SK-N-SH (cell line): ENCODE data around the gene C3orf20. TPM values are rescaled to one million over a fixed set of nuclear protein-coding genes. Genes with fewer than 3 reads are reported as not detected.
A peak's percentile ranks its signal among the peaks of the same experiment; 100 is the strongest.

Experiments
- CTCF ChIA-PET: fragments of 300-600, 350-600 bp; formaldehyde crosslinking; extraction: SDS; loops from one replicate; lab custom pipeline; 2021; lab: Yijun Ruan, JAX
- POLR2A ChIA-PET: fragments of 350-600 bp; sonication (Branson Sonifier 250); formaldehyde crosslinking; extraction: SDS; loops from one replicate; lab custom pipeline; 2020; ENCODE audit warnings: antibody characterized with exemption, inconsistent platforms; lab: Yijun Ruan, JAX
- DNase-seq: peaks from one replicate; pipeline ENCODE4 v3.0.0; 2012
- H2AFZ ChIP-seq: fragments of 200-600 bp; sonication (generic); 2 replicates; pipeline ENCODE4 v1.8.1; 2016; ENCODE audit warnings: antibody characterized with exemption, mild to moderate bottlenecking, low read depth
- H3F3A ChIP-seq: fragments of 200-600 bp; sonication (generic); replicated peaks from 2 replicates; pipeline ENCODE3; 2016; ENCODE audit warnings: antibody characterized with exemption, mild to moderate bottlenecking; ENCODE audit not compliant: insufficient read depth
- H3K27ac ChIP-seq, 2 experiments: fragments of 200-500 bp in 1 of 2; fragments of 200-600 bp in 1 of 2; sonication (Bioruptor generic) in 1 of 2; sonication (generic), shearing (Covaris generic) in 1 of 2; 2 replicates each; pipeline versions ENCODE4 v1.5.1 to v1.6.1; 2014 to 2016; ENCODE audit warnings: low read depth in 2 of 2, inconsistent platforms in 1 of 2, low read length in 1 of 2, mild to moderate bottlenecking in 1 of 2, mixed read lengths in 1 of 2
- H3K27me3 ChIP-seq: fragments of 200-600 bp; sonication (generic), shearing (Covaris generic); 2 replicates; pipeline ENCODE4 v1.6.1; 2016; ENCODE audit warnings: mixed run types; ENCODE audit not compliant: insufficient read depth
- H3K36me3 ChIP-seq, 2 experiments: fragments of 200-500 bp in 1 of 2; fragments of 200-600 bp in 1 of 2; sonication (Bioruptor generic) in 1 of 2; sonication (generic) in 1 of 2; replicated peaks in 1 of 2; 2 replicates each; pipeline versions ENCODE3 to v1.5.1; 2014 to 2016; ENCODE audit warnings: low read length in 1 of 2, mild to moderate bottlenecking in 1 of 2; ENCODE audit not compliant: insufficient read depth in 2 of 2, control insufficient read depth in 1 of 2
- H3K4me1 ChIP-seq, 2 experiments: fragments of 200-500 bp in 1 of 2; fragments of 200-600 bp in 1 of 2; sonication (Bioruptor generic) in 1 of 2; sonication (generic), shearing (Covaris generic) in 1 of 2; 2 replicates each; pipeline versions ENCODE4 v1.5.1 to v1.6.1; 2014 to 2016; ENCODE audit warnings: low read depth in 1 of 2, low read length in 1 of 2, mixed run types in 1 of 2; ENCODE audit not compliant: insufficient read depth in 2 of 2, control insufficient read depth in 1 of 2
- H3K4me2 ChIP-seq: fragments of 200-600 bp; sonication (generic), shearing (Covaris generic); 2 replicates; pipeline ENCODE4 v1.6.1; 2017; ENCODE audit warnings: mixed run types
- H3K4me3 ChIP-seq, 2 experiments: fragments of 200-500 bp in 1 of 2; fragments of 200-600 bp in 1 of 2; sonication (Bioruptor generic) in 1 of 2; sonication (generic), shearing (Covaris generic) in 1 of 2; 2 replicates each; pipeline versions ENCODE4 v1.5.1 to v1.8.1; 2014 to 2016; ENCODE audit warnings: low read depth in 2 of 2, inconsistent platforms in 1 of 2, low read length in 1 of 2, mild to moderate bottlenecking in 1 of 2, mixed read lengths in 1 of 2, moderate library complexity in 1 of 2
- H3K79me2 ChIP-seq: fragments of 200-600 bp; sonication (generic); 2 replicates; pipeline ENCODE4 v1.8.1; 2017; ENCODE audit warnings: mild to moderate bottlenecking; ENCODE audit not compliant: insufficient read depth
- H3K9ac ChIP-seq: fragments of 200-600 bp; sonication (generic); 2 replicates; pipeline ENCODE4 v1.6.1; 2017; ENCODE audit warnings: mixed run types
- H3K9me2 ChIP-seq: fragments of 200-600 bp; sonication (generic); 2 replicates; pipeline ENCODE4 v1.6.1; 2017; ENCODE audit warnings: mixed run types
- H3K9me3 ChIP-seq: fragments of 200-600 bp; sonication (generic); 2 replicates; pipeline ENCODE4 v1.6.1; 2017; ENCODE audit warnings: mixed run types, mild to moderate bottlenecking, moderate library complexity
- H4K20me1 ChIP-seq: fragments of 200-600 bp; sonication (generic); 2 replicates; pipeline ENCODE4 v1.6.1; 2017; ENCODE audit warnings: mild to moderate bottlenecking, mixed run types; ENCODE audit not compliant: insufficient read depth
- CHD2 ChIP-seq: fragments of 150-350 bp; IDR thresholded peaks from 2 replicates; pipeline ENCODE4 v1.6.1; 2018; ENCODE audit warnings: low read length; ENCODE audit not compliant: partially characterized antibody
- ELF1 ChIP-seq: IDR thresholded peaks from 2 replicates; pipeline ENCODE4 v1.4.0; 2012
- FOSL2 ChIP-seq: IDR thresholded peaks from 2 replicates; pipeline ENCODE4 v1.4.0; 2012; ENCODE audit warnings: low read depth, mild to moderate bottlenecking, moderate library complexity, borderline replicate concordance
- FOXM1 ChIP-seq: IDR thresholded peaks from 2 replicates; pipeline ENCODE4 v1.4.0; 2012; ENCODE audit warnings: low read depth, mild to moderate bottlenecking
- GABPA ChIP-seq: IDR thresholded peaks from 2 replicates; pipeline ENCODE4 v1.4.0; 2012; ENCODE audit warnings: low read depth, mild to moderate bottlenecking
- NFIC ChIP-seq: IDR thresholded peaks from 2 replicates; pipeline ENCODE4 v1.4.0; 2012; ENCODE audit warnings: borderline replicate concordance
- NRF1 ChIP-seq: IDR thresholded peaks from 2 replicates; pipeline ENCODE4 v1.6.1; 2012; ENCODE audit warnings: low read depth, mild to moderate bottlenecking, low read length
- PBX3 ChIP-seq: IDR thresholded peaks from 2 replicates; pipeline ENCODE4; 2012
- POLR2AphosphoS5 ChIP-seq: IDR thresholded peaks from 2 replicates; pipeline ENCODE4 v1.6.1; 2012; ENCODE audit warnings: low read depth, low read length
- RAD21 ChIP-seq: IDR thresholded peaks from 2 replicates; pipeline ENCODE4 v1.6.1; 2012; ENCODE audit warnings: mild to moderate bottlenecking, low read length
- ZBTB33 ChIP-seq: IDR thresholded peaks from 2 replicates; pipeline ENCODE4 v1.4.0; 2012; ENCODE audit warnings: low read depth, borderline replicate concordance
- WGBS: methylation state at CpG from one replicate; pipeline ENCODE4 v1.1.6; 2017; ENCODE audit warnings: low lambda C conversion rate; 5-methylcytosine and 5-hydroxymethylcytosine counted together
- polyA plus RNA-seq, 3 experiments: library from polyadenylated mRNA; depleted of rRNA; stranded (reverse); fragments of >200 nt; gene quantifications; 2 replicates each; pipeline ENCODE4 v1.2.3, GENCODE V29; 2012
- TF ChIP-seq, protein P1 (sequence below): fragments of 150-350 bp; IDR thresholded peaks from 2 replicates; pipeline ENCODE4 v1.6.1; 2017; ENCODE audit warnings: antibody characterized with exemption, low read length, low read depth, borderline replicate concordance
- TF ChIP-seq, protein P2 (sequence below): IDR thresholded peaks from 2 replicates; pipeline ENCODE4 v1.6.1; 2012; ENCODE audit warnings: mild to moderate bottlenecking, low read depth, low read length, moderate library complexity

Gene C3orf20
- polyA plus RNA-seq, 1 of the 3 experiments (the other 2 are of a cell fraction) = not detected

GRCh38 chr3:14766428-14767244 lies 91.7 kb downstream of the C3orf20 start:
- Histone ChIP-seq H3K4me1 (peaks cover 0 to 6% of the 10 kb centered on the region in 2 experiments; a peak in 1 of 4 replicates), H3K9ac (no peak overlapping the region), H3F3A (no peaks in the 10 kb centered on the region), H3K9me2 (no peaks in the 10 kb centered on the region)
- no peak for TF ChIP-seq ELF1
- TF ChIP-seq, protein P1, sequence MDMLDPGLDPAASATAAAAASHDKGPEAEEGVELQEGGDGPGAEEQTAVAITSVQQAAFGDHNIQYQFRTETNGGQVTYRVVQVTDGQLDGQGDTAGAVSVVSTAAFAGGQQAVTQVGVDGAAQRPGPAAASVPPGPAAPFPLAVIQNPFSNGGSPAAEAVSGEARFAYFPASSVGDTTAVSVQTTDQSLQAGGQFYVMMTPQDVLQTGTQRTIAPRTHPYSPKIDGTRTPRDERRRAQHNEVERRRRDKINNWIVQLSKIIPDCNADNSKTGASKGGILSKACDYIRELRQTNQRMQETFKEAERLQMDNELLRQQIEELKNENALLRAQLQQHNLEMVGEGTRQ = no peak
- TF ChIP-seq FOXM1 = no peak
- TF ChIP-seq, all 33 proteins: peak for 0
- WGBS = 59% methylated on average over 12 of the region's 23 CpGs
- POLR2A ChIA-PET = no interaction called here
- Histone ChIP-seq H3K4me2 (no peak overlapping the region), H2AFZ (no peak overlapping the region), H3K27ac (no peak overlapping the region), H3K4me3 (no peak overlapping the region), H3K79me2 (no peaks in the 10 kb centered on the region), H4K20me1 (no peaks in the 10 kb centered on the region), H3K9me3 (no peaks in the 10 kb centered on the region), H3K36me3 (no peaks in the 10 kb centered on the region), H3K27me3 (no peaks in the 10 kb centered on the region)
- DNase-seq = no peak
- CTCF ChIA-PET = interaction anchor here (0.8 to 2.6 kb wide), 7 partner anchors 15 to 155 kb away, joined by 3 to 10 read pairs (median 3); no protein-coding TSS in a partner anchor

- H3K27ac ChIP-seq = no peak overlapping the region
- H3F3A ChIP-seq = no peaks in the 10 kb centered on the region
- CTCF ChIA-PET = interaction anchor here (0.9 to 3.9 kb wide), 6 partner anchors 10 to 153 kb away, joined by 3 to 19 read pairs (median 5); no protein-coding TSS in a partner anchor
- no peak overlapping the region for H2AFZ ChIP-seq
- peaks cover 0 to 6% of the 10 kb centered on the region in 2 experiments; a peak in 1 of 4 replicates for H3K4me1 ChIP-seq
- no peak overlapping the region for H3K4me2 ChIP-seq
- no peak overlapping the region for H3K9ac ChIP-seq
- POLR2A ChIA-PET = no interaction called here
- no peaks in the 10 kb centered on the region for H3K79me2 ChIP-seq
- no peaks in the 10 kb centered on the region for H3K27me3 ChIP-seq
- no peaks in the 10 kb centered on the region for H4K20me1 ChIP-seq
- no peaks in the 10 kb centered on the region for H3K9me2 ChIP-seq
- DNase-seq = peak; percentile 9
- WGBS = 75% methylated on average over 8 of the region's 9 CpGs
- H3K9me3 ChIP-seq = no peaks in the 10 kb centered on the region
- no peak overlapping the region for H3K4me3 ChIP-seq
- TF ChIP-seq ELF1 = no peak
- no peak for TF ChIP-seq CHD2
- no peak for TF ChIP-seq GABPA
- TF ChIP-seq POLR2AphosphoS5 = no peak
- no peak for TF ChIP-seq NFIC
- TF ChIP-seq, protein P2, sequence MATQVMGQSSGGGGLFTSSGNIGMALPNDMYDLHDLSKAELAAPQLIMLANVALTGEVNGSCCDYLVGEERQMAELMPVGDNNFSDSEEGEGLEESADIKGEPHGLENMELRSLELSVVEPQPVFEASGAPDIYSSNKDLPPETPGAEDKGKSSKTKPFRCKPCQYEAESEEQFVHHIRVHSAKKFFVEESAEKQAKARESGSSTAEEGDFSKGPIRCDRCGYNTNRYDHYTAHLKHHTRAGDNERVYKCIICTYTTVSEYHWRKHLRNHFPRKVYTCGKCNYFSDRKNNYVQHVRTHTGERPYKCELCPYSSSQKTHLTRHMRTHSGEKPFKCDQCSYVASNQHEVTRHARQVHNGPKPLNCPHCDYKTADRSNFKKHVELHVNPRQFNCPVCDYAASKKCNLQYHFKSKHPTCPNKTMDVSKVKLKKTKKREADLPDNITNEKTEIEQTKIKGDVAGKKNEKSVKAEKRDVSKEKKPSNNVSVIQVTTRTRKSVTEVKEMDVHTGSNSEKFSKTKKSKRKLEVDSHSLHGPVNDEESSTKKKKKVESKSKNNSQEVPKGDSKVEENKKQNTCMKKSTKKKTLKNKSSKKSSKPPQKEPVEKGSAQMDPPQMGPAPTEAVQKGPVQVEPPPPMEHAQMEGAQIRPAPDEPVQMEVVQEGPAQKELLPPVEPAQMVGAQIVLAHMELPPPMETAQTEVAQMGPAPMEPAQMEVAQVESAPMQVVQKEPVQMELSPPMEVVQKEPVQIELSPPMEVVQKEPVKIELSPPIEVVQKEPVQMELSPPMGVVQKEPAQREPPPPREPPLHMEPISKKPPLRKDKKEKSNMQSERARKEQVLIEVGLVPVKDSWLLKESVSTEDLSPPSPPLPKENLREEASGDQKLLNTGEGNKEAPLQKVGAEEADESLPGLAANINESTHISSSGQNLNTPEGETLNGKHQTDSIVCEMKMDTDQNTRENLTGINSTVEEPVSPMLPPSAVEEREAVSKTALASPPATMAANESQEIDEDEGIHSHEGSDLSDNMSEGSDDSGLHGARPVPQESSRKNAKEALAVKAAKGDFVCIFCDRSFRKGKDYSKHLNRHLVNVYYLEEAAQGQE = no peak
- TF ChIP-seq, protein P1 = no peak
- no peak for TF ChIP-seq FOSL2
- TF ChIP-seq ZBTB33 = no peak
- no peak for TF ChIP-seq NRF1
- no peak for TF ChIP-seq PBX3
- TF ChIP-seq RAD21 = no peak
- H3K36me3 ChIP-seq = no peaks in the 10 kb centered on the region
Measured at GRCh38 chr3:14767245-14768051, 92.5 kb downstream of the C3orf20 start.
